Panc1 (cell line): ENCODE data around the gene PPFIA1.

Experiments
- CTCF ChIP-seq: fragments of 450-650 bp; IDR thresholded peaks from 2 replicates; pipeline ENCODE4 v1.5.1; 2017; ENCODE audit warnings: mild to moderate bottlenecking
- REST ChIP-seq, 2 experiments: IDR thresholded peaks; 2 replicates each; pipeline ENCODE4 v1.6.1; 2011 to 2012; ENCODE audit warnings: low read depth in 2 of 2, control low read depth in 1 of 2, low read length in 1 of 2, mild to moderate bottlenecking in 1 of 2, moderate library complexity in 1 of 2; ENCODE audit not compliant: insufficient read depth in 1 of 2

- no peak for TF ChIP-seq CTCF
- no peak for TF ChIP-seq REST (IDR thresholded peaks at IDR 0.05; ENCODE audit: insufficient read depth in 1 of 2, low read depth in 2 of 2, low read length in 1 of 2)
Observed at GRCh38 chr11:70384566-70385152, 114.2 kb downstream of the PPFIA1 start.
